Pons (tissue), 1 donor: Measurements from ENCODE around the gene CCL2.

Experiments used
- DNase-seq: peaks from one replicate; pipeline ENCODE4 v3.0.0-alpha.2; 2016; ENCODE audit warnings: low spot score

Gene CCL2

DNA sequence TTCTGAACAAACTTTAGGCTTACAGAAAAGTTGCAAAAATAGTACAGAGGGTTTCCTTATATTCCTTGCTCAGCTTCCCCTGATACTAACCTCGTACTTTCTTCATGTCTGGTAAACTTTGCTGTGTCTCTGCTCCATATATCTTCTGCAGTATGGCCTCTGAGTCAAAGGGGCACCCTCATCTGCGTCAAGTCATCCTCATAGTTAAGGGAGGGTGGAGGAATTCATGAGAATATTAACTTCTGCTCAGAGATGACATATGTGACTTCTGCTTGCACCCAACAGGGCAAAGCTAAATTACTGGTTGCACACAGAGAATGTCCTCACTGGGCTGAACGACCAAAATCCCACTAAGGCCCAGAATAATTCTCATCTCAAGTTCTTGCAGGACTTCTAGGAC, 10.6 kb downstream of the CCL2 start:
- DNase-seq: no peak

DNA sequence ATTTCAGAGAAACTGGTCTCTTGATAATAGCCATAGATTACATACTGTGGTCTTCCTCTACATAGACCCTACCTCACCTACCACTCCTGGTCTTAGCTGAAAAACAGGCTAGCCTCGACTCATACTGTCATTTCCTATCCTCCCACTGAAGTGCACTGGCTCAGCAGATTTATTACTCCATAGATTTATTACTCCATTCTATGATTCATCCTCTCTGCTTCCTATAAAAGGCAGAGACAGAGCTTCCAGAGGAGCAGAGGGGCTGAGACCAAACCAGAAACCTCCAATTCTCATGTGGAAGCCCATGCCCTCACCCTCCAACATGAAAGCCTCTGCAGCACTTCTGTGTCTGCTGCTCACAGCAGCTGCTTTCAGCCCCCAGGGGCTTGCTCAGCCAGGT, 14.9 kb downstream of the CCL2 start, which contains the start of gene CCL7:
CCL7 (plus strand) TSS at position 253 of the 400 bp plus-strand sequence; CDS start at position 323, 70 bp downstream.
- DNase-seq: no peak

GRCh38 chr17:34275881-34276280, 20.8 kb downstream of the CCL2 start:
- DNase-seq: no peak

DNA sequence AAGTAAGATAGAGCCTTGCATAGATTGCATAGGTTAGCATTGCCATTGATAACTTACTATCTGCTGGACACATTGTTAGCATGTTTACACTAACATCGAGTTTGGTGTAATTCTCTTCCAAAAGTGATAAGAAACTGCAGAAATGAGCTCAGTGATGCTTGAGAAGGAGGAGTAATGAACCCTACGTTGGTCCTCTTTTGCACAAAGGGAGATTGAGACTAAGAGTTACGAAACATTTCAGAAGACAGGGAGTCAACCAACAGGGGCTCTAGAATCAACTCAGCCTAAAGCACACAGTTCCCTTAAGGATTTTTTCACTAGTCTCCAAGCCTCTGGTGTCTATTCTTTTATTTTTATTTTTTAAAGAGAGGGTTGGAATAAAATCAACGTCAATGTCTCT, 21.7 kb downstream of the CCL2 start:
- no peak for DNase-seq

- DNase-seq: no peak
Measured at GRCh38 chr17:34283571-34283970, 28.5 kb downstream of the CCL2 start.

GRCh38 chr17:34285286-34285792, 30.3 kb downstream of the CCL2 start, which contains the start of gene CCL11:
CCL11 (plus strand) TSS chr17:34285742; CDS start chr17:34285809, 67 bp downstream.
- DNase-seq: no peak

GRCh38 chr17:34287875-34288274, 32.8 kb downstream of the CCL2 start:
- DNase-seq: no peak

DNA sequence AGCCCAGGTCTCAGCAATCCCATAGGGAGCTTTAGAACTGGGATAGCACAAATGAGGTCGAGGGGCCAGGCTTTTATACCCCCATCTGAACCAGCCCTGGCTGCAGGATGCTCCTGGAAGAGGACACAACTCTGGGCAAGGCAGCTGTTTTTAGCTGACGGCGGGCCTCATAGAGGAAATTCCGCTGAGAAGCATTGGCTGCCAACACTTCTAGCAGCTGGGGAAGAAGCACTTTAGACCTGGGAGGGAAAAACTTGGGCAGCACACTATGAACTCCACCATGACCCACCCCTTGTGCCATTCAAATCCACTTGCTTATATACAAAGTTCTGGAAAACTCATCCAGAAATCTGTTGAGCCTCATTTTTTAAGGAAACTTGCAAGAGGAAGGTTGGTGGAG, 35.5 kb downstream of the CCL2 start:
- no peak for DNase-seq

GRCh38 chr17:34291721-34292348, 36.8 kb downstream of the CCL2 start:
- no peak for DNase-seq

DNA sequence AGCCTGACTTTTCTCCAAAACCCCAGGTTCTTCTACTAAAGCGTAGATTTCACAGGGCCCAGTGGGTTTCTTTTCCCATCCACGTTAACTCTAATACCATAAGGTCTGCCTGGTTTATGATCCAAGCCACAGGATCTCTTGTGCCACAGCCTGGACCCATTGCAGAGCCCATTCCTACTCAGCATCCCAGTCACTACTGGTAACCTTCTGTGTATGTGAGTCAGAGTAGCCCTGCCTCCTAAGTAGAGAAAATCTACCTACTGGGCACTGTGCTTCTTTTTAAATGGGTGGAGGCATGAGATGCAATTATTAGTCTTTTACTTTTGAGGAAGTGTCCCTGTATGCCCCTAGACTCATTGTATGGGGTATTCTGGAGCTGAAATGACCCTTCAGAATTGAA, 43.9 kb downstream of the CCL2 start:
- no peak for DNase-seq

DNA sequence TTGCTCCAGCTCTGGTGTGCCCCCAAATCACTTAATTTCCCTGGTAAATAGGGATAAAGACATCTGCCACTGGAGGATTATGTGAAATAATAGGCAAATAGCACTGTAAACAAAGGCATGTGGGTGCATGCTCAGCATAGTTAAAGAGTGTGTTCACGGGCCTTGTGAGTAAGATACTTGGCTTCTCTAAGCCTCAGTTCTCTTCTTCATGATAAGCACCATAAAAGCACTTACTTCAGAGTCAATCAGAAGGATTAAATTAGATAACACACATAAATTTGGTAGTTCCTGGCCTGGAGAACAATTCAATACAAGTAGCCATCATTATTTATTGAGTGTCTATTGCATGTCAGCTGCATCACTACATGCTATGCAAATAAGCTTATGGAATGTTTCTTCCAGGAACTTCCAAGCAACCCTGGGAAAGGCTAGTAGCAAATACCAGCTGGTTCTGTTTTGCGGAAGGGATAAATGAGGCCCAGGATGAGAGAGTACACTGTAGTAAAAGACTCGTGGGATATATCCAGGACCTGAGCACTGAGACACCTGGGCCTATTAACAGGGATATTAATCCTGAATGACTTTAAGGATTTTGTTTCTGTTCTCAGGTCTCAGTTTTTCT, 45.0 kb downstream of the CCL2 start:
- no peak for DNase-seq

DNA sequence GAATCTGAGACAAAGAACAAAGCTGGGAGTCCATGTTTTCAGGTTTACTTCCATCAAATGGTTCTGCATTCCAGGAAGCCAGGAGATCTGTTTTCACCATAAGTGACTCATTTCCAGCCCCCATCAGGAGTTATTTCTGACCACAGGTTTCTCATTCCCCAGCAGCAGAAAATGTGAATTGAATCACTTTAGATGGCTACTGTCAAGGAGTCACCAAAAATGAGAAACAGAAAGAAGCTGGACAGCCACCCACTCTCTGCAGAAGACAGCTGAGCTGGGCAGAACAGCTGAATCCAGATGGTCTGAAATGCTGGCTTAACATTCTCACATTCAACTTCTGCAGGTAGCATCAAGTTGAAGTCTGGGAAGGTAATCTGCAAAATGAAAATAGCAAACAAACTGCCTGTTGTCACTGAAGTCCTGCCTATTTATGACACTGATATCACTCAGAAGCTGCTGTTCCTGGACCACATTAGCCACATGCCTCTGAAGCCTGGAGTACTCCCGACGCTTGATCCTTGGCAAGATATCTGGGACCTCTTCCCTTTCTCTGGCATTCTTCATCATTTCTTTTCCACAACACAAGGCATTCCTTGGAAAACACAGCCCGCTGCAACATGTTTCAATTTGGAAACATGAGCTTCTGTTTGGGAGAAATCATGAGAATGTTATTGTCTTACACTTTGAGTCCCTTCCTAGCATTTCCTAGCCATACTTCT, 45.7 kb downstream of the CCL2 start:
- no peak for DNase-seq

- DNase-seq: no peak
Measured at GRCh38 chr17:34301986-34302385, 46.9 kb downstream of the CCL2 start.

DNA sequence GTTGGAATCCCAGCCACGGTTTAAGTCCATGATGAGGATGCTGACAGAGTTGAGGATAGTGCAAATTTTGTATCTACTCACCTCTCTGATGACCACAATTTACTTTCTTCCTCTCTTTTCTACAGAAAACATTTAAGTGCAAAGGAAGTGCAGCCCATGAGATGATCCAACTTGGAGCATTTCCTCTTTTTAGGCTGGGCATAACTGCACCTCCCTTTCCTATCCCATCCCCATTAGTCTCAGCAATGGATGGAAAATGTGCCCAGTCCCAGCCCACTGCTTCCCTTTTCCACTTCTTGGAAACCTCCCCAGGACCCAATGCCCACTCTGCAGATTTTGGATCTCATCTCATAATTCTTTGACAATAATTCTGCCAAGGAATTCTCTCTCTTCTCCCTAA, 47.6 kb downstream of the CCL2 start:
- no peak for DNase-seq

GRCh38 chr17:34303606-34304005, 48.5 kb downstream of the CCL2 start:
- no peak for DNase-seq

DNA sequence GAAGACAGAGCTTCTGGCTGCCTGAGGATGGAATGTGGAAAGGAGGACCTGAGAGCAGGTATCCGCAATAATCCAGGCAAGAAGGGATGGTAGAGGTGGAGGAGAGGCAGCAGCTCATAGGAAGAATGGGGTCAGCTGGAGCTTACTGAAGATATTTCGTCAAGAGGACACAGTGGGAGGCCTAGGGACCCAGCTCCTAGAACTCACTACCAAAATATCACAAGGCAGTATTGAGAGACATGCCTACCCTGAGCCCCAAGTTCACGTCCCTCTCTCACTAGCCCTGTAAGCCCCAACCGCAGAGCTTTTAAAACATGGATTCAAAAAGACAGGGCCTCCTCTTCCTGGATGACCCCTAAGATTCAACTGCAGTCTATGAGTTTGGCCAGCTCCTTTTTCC, 50.0 kb downstream of the CCL2 start:
- no peak for DNase-seq

GRCh38 chr17:34305606-34306005, 50.5 kb downstream of the CCL2 start:
- DNase-seq: no peak

DNA sequence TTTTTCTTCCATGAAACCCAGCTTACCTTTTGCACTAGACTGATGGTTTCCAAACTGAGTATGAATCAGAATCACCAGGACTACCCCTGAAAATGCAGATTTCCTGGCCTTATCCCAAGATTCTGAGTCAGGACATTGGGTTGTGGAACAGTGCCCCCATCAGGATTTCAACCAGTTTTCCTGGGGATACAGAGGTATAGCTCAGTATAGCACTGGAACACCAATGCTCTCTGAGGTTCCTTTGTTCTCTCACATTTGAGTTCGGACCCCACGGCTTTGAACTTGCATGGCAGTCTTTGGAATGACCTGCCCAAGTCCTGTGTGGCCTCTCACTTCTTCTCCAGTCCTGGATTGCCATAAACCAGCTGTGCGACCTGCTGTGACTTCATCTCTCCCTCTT, 51.4 kb downstream of the CCL2 start:
- DNase-seq: peak; percentile 44
